Measurements from ENCODE around the gene MIF. TPM values are rescaled to one million over a fixed set of nuclear protein-coding genes. Genes with fewer than 3 reads are reported as not detected.
"Not testable (repeated sequence)": the region's sequence is repeated elsewhere in the genome, so short reads cannot be mapped to it uniquely, and the experiment has no call there.

The MIF gene
- total and polyA plus RNA-seq, 9 donors = 123 to 209 (median 179) TPM

DNA sequence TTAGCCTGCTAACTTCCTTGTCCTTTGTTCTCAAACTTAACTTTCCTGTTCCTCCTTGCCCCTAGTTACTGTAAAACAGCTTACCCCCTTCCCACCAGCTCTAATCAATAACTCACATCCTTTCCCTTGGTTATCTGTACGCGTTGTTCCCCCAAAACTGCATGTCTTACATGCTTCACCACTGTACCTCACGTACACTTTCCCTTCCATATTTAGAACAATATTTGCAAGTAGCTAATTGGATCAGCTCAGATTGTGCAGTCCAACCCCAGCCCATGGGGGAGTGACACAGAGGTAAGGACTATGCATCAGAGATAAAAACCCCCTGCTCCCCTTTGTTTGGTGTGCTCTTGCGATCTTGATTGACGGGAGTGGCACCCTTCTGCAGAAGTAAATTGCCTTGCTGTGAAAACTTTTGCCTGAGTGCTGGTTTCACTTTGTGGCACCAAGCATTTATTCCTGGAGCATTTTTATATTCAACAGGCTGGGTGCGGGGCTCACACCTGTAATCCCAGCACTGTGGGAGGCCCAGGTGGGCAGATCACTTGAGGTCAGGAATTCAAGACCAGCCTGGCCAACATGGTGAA is 30.9 kb downstream of the MIF start:
- peaks cover 5% of the 10 kb centered on the region for H3K4me1 ChIP-seq (ENCODE audit: control insufficient read depth, insufficient read depth, low read length)
- WGBS (ENCODE audit: insufficient coverage) = 85% methylated on average over 4 of the region's 6 CpGs
- H3K4me3 ChIP-seq (ENCODE audit: low read length) = no peak overlapping the region
- DNase-seq = no peak
- H3K9me3 ChIP-seq (replicated peaks; ENCODE audit: control insufficient read depth, low read depth, low read length) = peaks cover 12% of the 10 kb centered on the region
- H3K36me3 ChIP-seq (ENCODE audit: control insufficient read depth, insufficient read depth, low read length) = peaks cover 25% of the 10 kb centered on the region
- no peak overlapping the region for H3K27ac ChIP-seq (ENCODE audit: low read length)
- H3K27me3 ChIP-seq (ENCODE audit: control insufficient read depth, insufficient read depth, low read length) = no peaks in the 10 kb centered on the region

GRCh38 chr22:23926561-23926960 is 32.4 kb downstream of the MIF start:
- WGBS (ENCODE audit: insufficient coverage) = 90% methylated on average over 6 of the region's 14 CpGs
- H3K36me3 ChIP-seq (ENCODE audit: control insufficient read depth, insufficient read depth, low read length) = peaks cover 28% of the 10 kb centered on the region
- peaks cover 12% of the 10 kb centered on the region for H3K9me3 ChIP-seq (replicated peaks; ENCODE audit: control insufficient read depth, low read depth, low read length)

DNA sequence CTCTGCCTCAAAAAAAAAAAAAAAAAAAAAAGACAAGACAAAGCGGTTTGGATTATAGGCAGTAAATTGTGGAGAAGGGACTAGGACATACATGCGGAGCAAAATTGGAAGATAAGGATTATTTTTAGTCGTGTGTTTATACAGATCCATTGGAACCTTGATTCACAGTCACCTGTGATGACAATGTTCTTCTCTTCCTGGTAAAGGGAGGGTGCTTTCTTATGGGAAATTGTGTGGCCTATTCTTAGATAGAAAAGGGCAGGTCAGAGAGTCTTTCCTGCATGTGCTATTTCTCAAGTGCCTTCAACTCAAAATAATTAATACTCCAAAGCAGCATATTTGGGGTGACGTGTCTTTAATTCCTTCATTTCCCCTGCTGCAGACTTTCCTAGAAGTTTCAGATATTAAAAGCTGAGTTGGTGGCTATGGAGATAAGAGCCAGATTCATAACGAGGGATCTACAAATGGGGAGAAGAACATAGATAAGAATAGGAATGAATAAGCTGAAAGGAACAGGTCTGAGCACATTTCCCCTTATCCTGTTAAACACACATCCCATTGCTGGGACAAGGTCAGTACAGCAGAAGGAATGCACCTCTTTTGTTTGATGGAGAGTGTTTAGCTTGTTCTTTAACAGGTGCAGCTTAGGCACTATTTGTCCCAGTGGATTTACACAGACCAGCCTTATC is 44.3 kb downstream of the MIF start:
- WGBS (ENCODE audit: insufficient coverage) = 87% methylated on average over 2 of the region's 5 CpGs
- Histone ChIP-seq H3K27ac (ENCODE audit: low read length) (no peak overlapping the region), H3K4me3 (ENCODE audit: low read length) (no peak overlapping the region), H3K36me3 (ENCODE audit: control insufficient read depth, insufficient read depth, low read length) (no peaks in the 10 kb centered on the region), H3K9me3 (replicated peaks; ENCODE audit: control insufficient read depth, low read depth, low read length) (no peaks in the 10 kb centered on the region), H3K27me3 (ENCODE audit: control insufficient read depth, insufficient read depth, low read length) (no peaks in the 10 kb centered on the region), H3K4me1 (ENCODE audit: control insufficient read depth, insufficient read depth, low read length) (no peaks in the 10 kb centered on the region)
- no peak for DNase-seq

More at GRCh38 chr22:23926561-23926960, 32.4 kb downstream of the MIF start:
- DNase-seq = no peak
- H3K27ac ChIP-seq (ENCODE audit: low read length) = no peak overlapping the region
- peaks cover 5% of the 10 kb centered on the region for H3K4me1 ChIP-seq (ENCODE audit: control insufficient read depth, insufficient read depth, low read length)
- no peak overlapping the region for H3K4me3 ChIP-seq (ENCODE audit: low read length)
- no peaks in the 10 kb centered on the region for H3K27me3 ChIP-seq (ENCODE audit: control insufficient read depth, insufficient read depth, low read length)

DNA sequence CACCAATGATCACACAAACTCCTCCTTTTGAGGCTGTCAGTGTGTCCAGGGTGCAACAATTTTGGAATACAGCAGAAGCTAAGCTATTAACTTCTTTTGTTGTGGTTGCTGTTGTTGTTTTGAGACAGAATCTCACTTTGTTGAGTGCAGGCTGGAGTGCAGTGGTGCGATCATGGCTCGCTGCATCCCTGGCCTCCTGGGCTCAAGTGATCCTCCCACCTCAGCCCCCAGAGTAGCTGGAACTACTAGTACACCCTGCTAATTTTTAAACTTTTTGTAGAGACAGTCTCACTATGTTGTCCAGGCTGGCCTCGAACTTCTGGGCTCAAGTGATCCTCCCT is 44.8 kb downstream of the MIF start:
- DNase-seq = no peak
- no peaks in the 10 kb centered on the region for H3K9me3 ChIP-seq (replicated peaks; ENCODE audit: control insufficient read depth, low read depth, low read length)
- no peaks in the 10 kb centered on the region for H3K27me3 ChIP-seq (ENCODE audit: control insufficient read depth, insufficient read depth, low read length)
- H3K4me1 ChIP-seq (ENCODE audit: control insufficient read depth, insufficient read depth, low read length) = no peaks in the 10 kb centered on the region
- no peak overlapping the region for H3K27ac ChIP-seq (ENCODE audit: low read length)
- WGBS (ENCODE audit: insufficient coverage) = 71% methylated on average over 3 of the region's 3 CpGs
- no peak overlapping the region for H3K4me3 ChIP-seq (ENCODE audit: low read length)
- H3K36me3 ChIP-seq (ENCODE audit: control insufficient read depth, insufficient read depth, low read length) = no peaks in the 10 kb centered on the region

GRCh38 chr22:23940166-23940565 is 46.0 kb downstream of the MIF start:
- H3K27me3 ChIP-seq (ENCODE audit: control insufficient read depth, insufficient read depth, low read length); H3K4me1 ChIP-seq (ENCODE audit: control insufficient read depth, insufficient read depth, low read length); H3K36me3 ChIP-seq (ENCODE audit: control insufficient read depth, insufficient read depth, low read length); H3K27ac ChIP-seq (ENCODE audit: low read length); H3K9me3 ChIP-seq (replicated peaks; ENCODE audit: control insufficient read depth, low read depth, low read length); DNase-seq; H3K4me3 ChIP-seq (ENCODE audit: low read length): not testable (repeated sequence)
- WGBS (ENCODE audit: insufficient coverage) = no CpG with 5 or more reads among the region's 14 CpGs

Other genes starting within 250 kb of the MIF start
- 0.13 TPM for gene RGL4, start 203.4 kb upstream of the MIF start, total RNA-seq
- 1 to 10 TPM in 7 of 8 donors, under 1 TPM in 1; 0.84 to 2.4 (median 1.4) TPM for gene RGL4, start 203.4 kb upstream of the MIF start, polyA plus RNA-seq (ENCODE audit: insufficient read depth in 1 of 8, insufficient read length in 8 of 8, low replicate concordance in 1 of 8)
- 5.2 TPM for gene ZNF70, start 143.3 kb upstream of the MIF start, total RNA-seq
- 1 to 10 TPM; 3.9 to 6.9 (median 4.9) TPM for gene ZNF70, start 143.3 kb upstream of the MIF start, polyA plus RNA-seq (ENCODE audit: insufficient read depth in 1 of 8, insufficient read length in 8 of 8, low replicate concordance in 1 of 8)
- 0.40 TPM for gene VPREB3, start 140.0 kb upstream of the MIF start, total RNA-seq
- 1 to 10 TPM in 5 of 8 donors, under 1 TPM in 2, not detected in 1; 0.60 to 2.1 (median 1.1) TPM for gene VPREB3, start 140.0 kb upstream of the MIF start, polyA plus RNA-seq (ENCODE audit: insufficient read depth in 1 of 8, insufficient read length in 8 of 8, low replicate concordance in 1 of 8)
- 0.66 TPM for gene C22orf15, start 131.4 kb upstream of the MIF start, total RNA-seq
- under 1 TPM; 0.14 to 0.65 (median 0.43) TPM for gene C22orf15, start 131.4 kb upstream of the MIF start, polyA plus RNA-seq (ENCODE audit: insufficient read depth in 1 of 8, insufficient read length in 8 of 8, low replicate concordance in 1 of 8)
- gene CHCHD10, start 126.4 kb upstream of the MIF start, total RNA-seq = 47.8 TPM
- 10 to 100 TPM; 36.7 to 78.7 (median 50.0) TPM for gene CHCHD10, start 126.4 kb upstream of the MIF start, polyA plus RNA-seq (ENCODE audit: insufficient read depth in 1 of 8, insufficient read length in 8 of 8, low replicate concordance in 1 of 8)
- gene MMP11, start 121.5 kb upstream of the MIF start, total RNA-seq = 8.9 TPM
- gene MMP11, start 121.5 kb upstream of the MIF start, polyA plus RNA-seq (ENCODE audit: insufficient read depth in 1 of 8, insufficient read length in 8 of 8, low replicate concordance in 1 of 8) = 10 to 100 TPM in 5 of 8 donors, 1 to 10 TPM in 3; 5.6 to 16.8 (median 12.1) TPM
- 43.0 TPM for gene SMARCB1, start 107.4 kb upstream of the MIF start, total RNA-seq
- gene SMARCB1, start 107.4 kb upstream of the MIF start, polyA plus RNA-seq (ENCODE audit: insufficient read depth in 1 of 8, insufficient read length in 8 of 8, low replicate concordance in 1 of 8) = 100 to 1,000 TPM in 2 of 8 donors, 10 to 100 TPM in 6; 62.4 to 114 (median 84.7) TPM
- gene DERL3, start 55.4 kb upstream of the MIF start, total RNA-seq = 0.62 TPM
- gene DERL3, start 55.4 kb upstream of the MIF start, polyA plus RNA-seq (ENCODE audit: insufficient read depth in 1 of 8, insufficient read length in 8 of 8, low replicate concordance in 1 of 8) = 1 to 10 TPM in 6 of 8 donors, under 1 TPM in 2; 0.76 to 1.8 (median 1.5) TPM
- 6.2 TPM for gene SLC2A11, start 36.5 kb upstream of the MIF start, total RNA-seq
- gene SLC2A11, start 36.5 kb upstream of the MIF start, polyA plus RNA-seq (ENCODE audit: insufficient read depth in 1 of 8, insufficient read length in 8 of 8, low replicate concordance in 1 of 8) = 1 to 10 TPM; 2.8 to 8.4 (median 6.1) TPM
- gene GSTT2B, start 66.8 kb downstream of the MIF start, total RNA-seq = 4.5 TPM
- 10 to 100 TPM in 2 of 8 donors, 1 to 10 TPM in 6; 1.4 to 44.5 (median 6.5) TPM for gene GSTT2B, start 66.8 kb downstream of the MIF start, polyA plus RNA-seq (ENCODE audit: insufficient read depth in 1 of 8, insufficient read length in 8 of 8, low replicate concordance in 1 of 8)
- 0.80 TPM for gene DDTL, start 72.5 kb downstream of the MIF start, total RNA-seq
- gene DDTL, start 72.5 kb downstream of the MIF start, polyA plus RNA-seq (ENCODE audit: insufficient read depth in 1 of 8, insufficient read length in 8 of 8, low replicate concordance in 1 of 8) = 1 to 10 TPM; 2.9 to 6.5 (median 4.1) TPM
- 70.3 TPM for gene DDT, start 80.1 kb downstream of the MIF start, total RNA-seq
- 10 to 100 TPM; 39.8 to 78.8 (median 58.3) TPM for gene DDT, start 80.1 kb downstream of the MIF start, polyA plus RNA-seq (ENCODE audit: insufficient read depth in 1 of 8, insufficient read length in 8 of 8, low replicate concordance in 1 of 8)
- gene GSTT2, start 85.8 kb downstream of the MIF start, total RNA-seq = 0.18 TPM
- gene GSTT2, start 85.8 kb downstream of the MIF start, polyA plus RNA-seq (ENCODE audit: insufficient read depth in 1 of 8, insufficient read length in 8 of 8, low replicate concordance in 1 of 8) = 1 to 10 TPM in 4 of 8 donors, under 1 TPM in 3, not detected in 1; 0.28 to 2.0 (median 1.0) TPM
- not detected for gene GSTT4, start 111.1 kb downstream of the MIF start, total RNA-seq
- under 1 TPM in 1 of 8 donors, not detected in 7; 0.12 TPM for gene GSTT4, start 111.1 kb downstream of the MIF start, polyA plus RNA-seq (ENCODE audit: insufficient read depth in 1 of 8, insufficient read length in 8 of 8, low replicate concordance in 1 of 8)
- 24.4 TPM for gene CABIN1, start 116.9 kb downstream of the MIF start, total RNA-seq
- gene CABIN1, start 116.9 kb downstream of the MIF start, polyA plus RNA-seq (ENCODE audit: insufficient read depth in 1 of 8, insufficient read length in 8 of 8, low replicate concordance in 1 of 8) = 10 to 100 TPM; 25.9 to 38.2 (median 30.1) TPM

Measured in muscle of leg (tissue), 11 donors.